A549 (cell line): Measurements from ENCODE around the gene MINDY3.

Source experiments
- EP300 ChIP-seq, 2 experiments: fragments of >200 bp; sonication (Bioruptor Twin); formaldehyde crosslinking; IDR thresholded peaks; 2 replicates in 1 of 2; 3 replicates in 1 of 2; pipeline ENCODE4 v1.6.1; 2016 to 2017
- FOSB ChIP-seq: fragments of 250-450 bp; sonication (Bioruptor Pico); IDR thresholded peaks from 2 replicates; pipeline ENCODE4 v1.5.0; 2020; ENCODE audit warnings: mild to moderate bottlenecking, moderate library complexity
- JUN ChIP-seq, 2 experiments: fragments of >200 bp; sonication (Bioruptor Twin); formaldehyde crosslinking; IDR thresholded peaks; 2 replicates in 1 of 2; 3 replicates in 1 of 2; pipeline ENCODE4 v1.6.1; 2016 to 2017
- POLR2A ChIP-seq: IDR thresholded peaks from 2 replicates; pipeline ENCODE4 v1.6.1; 2012; ENCODE audit warnings: mild to moderate bottlenecking, low read length
- POLR2AphosphoS2 ChIP-seq: conservative IDR thresholded peaks from 2 replicates; pipeline ENCODE4 v1.6.1; 2012; ENCODE audit warnings: low read length, improper control_type of control experiment, inconsistent platforms
- SMC3 ChIP-seq: fragments of >200 bp; sonication (Bioruptor Twin); formaldehyde crosslinking; IDR thresholded peaks from 3 replicates; pipeline ENCODE4 v1.6.1; 2018; ENCODE audit warnings: inconsistent platforms
- TF ChIP-seq, protein P1 (sequence below): IDR thresholded peaks from 2 replicates; pipeline ENCODE4 v1.6.1; 2012; ENCODE audit warnings: low read depth, borderline replicate concordance
- TF ChIP-seq, protein P2 (sequence below): fragments of >200 bp; sonication (Bioruptor Twin); formaldehyde crosslinking; IDR thresholded peaks from 3 replicates; pipeline ENCODE4 v1.5.1; 2016

DNA sequence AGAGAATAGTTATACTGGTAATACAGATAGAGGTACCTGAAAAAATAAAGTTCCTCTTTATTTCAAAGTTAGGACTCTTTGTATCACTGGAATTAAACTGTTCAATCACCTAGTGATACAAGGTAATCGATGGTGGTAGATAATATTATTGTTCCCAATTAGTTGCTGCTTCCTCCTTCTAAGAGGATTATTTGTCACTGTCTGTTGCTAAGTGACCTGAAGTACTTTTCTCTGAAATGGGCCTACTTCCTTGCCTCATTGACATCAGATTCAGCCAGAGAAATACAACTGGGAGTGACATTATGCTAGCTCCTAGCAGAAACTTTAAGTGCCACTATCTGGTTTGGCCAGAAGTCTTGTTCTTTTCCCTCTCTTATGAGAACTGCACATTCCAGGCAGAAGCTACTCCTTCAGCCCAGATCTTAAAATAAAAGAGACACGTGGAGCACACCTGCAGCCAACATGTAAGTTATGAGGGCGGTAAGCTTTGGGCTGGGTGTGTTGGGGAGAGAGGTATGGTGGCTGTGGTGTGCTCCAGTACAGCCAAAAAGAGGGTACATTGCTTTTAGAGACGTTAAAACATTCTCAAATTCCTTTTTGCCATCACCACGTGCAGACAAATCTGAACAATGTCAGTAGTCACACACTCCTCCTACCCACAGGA, 54.8 kb downstream of the MINDY3 start:
- TF ChIP-seq POLR2AphosphoS2 = no peak
- no peak for TF ChIP-seq FOSB
- TF ChIP-seq, protein P1, sequence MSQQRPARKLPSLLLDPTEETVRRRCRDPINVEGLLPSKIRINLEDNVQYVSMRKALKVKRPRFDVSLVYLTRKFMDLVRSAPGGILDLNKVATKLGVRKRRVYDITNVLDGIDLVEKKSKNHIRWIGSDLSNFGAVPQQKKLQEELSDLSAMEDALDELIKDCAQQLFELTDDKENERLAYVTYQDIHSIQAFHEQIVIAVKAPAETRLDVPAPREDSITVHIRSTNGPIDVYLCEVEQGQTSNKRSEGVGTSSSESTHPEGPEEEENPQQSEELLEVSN = no peak
- TF ChIP-seq SMC3 = no peak
- TF ChIP-seq EP300 (IDR thresholded peaks at IDR 0.05) = no peak
- TF ChIP-seq JUN (IDR thresholded peaks at IDR 0.05) = no peak
- TF ChIP-seq, protein P2, sequence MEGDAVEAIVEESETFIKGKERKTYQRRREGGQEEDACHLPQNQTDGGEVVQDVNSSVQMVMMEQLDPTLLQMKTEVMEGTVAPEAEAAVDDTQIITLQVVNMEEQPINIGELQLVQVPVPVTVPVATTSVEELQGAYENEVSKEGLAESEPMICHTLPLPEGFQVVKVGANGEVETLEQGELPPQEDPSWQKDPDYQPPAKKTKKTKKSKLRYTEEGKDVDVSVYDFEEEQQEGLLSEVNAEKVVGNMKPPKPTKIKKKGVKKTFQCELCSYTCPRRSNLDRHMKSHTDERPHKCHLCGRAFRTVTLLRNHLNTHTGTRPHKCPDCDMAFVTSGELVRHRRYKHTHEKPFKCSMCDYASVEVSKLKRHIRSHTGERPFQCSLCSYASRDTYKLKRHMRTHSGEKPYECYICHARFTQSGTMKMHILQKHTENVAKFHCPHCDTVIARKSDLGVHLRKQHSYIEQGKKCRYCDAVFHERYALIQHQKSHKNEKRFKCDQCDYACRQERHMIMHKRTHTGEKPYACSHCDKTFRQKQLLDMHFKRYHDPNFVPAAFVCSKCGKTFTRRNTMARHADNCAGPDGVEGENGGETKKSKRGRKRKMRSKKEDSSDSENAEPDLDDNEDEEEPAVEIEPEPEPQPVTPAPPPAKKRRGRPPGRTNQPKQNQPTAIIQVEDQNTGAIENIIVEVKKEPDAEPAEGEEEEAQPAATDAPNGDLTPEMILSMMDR = no peak
- no peak for TF ChIP-seq POLR2A
